Stimulated activated CD8-positive, alpha-beta memory T cell treated with anti-CD3 and anti-CD28 coated beads, Interleukin-15, amount 100 ng/mL, for 1 hour (primary cell): Measurements from ENCODE around the gene KDM4F.

Source experiments
- DNase-seq: peaks from one replicate; pipeline ENCODE4 v3.0.0-alpha.2; 2020; ENCODE audit warnings: low read depth

KDM4F gene

DNA sequence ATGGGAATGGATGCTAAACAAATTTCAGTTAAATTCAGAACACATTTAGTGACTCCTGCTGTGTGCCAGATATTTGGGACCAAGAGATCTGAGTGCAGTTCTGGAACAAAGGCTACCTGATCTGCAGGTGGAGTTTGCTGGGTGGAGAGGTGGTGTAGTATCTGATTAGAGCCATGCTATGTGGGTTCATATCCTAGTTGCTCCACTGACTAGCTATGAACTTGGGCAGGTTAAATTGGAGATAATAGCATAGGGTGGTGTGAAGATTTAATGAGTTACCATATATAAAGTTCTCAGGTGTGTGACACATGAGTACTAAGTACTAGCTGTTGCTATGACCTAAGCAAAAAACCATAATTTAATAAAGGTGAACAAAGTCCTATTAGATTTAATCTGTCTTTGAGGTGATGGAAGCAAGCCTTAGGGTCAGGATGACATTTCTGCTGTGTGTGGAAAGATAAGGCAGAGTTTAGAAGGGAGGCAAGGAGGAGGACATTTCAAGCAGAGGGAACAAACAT is 42.5 kb downstream of the KDM4F start:
- DNase-seq, result no peak

DNA sequence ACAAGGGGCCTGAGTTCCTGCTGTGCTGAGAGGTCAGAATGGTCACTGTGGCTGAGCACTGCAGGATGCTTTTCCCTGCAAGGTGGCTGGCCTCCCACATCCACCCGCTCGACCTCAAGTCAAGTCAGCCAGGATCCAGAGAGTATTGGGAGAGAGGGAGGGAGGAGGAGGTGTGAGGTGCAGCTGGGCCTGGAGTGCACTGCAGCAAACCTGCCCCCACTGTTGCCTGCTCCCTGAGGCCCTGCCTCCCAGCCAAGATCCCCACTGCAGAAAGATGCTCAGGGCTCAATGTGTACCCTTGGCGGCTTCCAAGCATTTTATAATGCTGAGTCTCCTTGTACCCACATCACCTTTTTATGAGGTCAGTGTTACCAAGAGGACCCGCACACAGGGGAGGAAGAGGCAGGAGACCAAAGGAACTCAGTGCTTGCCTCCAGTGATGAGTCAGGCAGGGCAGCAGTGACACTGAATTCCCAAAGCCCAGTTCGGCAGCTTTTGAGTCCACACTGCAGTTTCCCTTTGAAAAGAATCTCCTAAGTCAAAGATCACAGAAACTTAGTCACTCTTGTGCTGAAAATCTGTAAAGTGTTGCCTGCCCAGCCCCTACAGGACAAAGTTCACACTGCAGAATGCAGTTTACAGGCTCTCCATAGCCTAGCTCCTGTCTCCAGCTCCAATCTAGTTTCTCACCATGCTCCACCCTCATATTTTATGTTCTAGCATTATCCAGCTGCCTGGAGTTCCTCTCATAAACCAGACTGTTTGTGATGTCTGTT is 43.5 kb downstream of the KDM4F start:
- no peak for DNase-seq

DNA sequence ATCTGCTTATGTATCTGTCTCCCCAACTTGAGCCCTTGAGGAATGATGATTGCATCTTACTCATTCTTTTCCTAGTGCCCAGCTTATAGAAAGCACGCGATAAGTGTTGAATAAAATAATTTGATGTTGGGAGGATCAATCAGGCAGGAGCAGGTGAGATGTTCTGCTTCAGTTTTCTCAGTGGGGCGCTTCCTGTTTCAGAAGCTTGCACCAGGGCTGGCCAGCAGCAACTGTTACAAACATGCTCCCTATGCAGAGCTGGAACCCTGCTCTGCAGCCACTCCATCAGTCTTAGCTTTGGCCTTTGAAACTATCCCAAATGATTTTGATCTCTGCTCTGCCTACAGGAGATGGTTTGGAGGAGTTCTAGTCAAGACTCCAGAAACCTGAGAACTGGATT is 44.3 kb downstream of the KDM4F start:
- no peak for DNase-seq

DNA sequence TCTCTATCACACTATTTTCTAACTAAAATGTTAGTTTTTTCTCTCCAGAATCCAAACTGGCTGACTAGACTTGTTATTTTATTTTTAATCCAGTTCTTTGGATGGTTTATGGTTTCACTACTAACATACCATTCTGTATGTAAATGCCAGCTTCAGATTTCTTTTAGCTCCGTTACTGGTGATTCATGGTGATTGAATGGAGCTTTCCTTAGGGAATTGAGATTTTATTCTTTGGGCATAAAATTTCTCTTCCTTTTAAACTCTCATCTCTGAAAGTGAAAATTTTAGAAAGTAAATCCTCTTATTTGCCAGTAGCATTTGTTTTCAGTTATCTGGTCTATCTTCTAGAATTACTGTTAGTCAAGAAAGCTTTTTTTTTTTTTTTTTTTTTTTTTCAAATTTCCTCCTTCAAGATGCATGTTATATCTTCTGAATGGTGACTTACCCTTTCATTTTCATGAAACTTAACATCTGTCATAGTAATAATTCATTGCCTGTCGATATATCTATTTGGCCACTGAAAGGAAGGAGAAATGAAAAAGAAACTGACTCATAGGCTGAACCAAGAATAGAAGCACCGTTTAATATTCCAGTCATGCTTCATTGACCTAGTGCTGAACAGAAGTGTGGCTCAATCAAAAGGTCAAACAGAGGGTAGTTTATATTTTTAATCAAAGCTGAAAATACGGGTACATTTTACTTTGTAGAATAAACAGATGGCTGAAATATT is 46.8 kb downstream of the KDM4F start:
- DNase-seq, result no peak

DNA sequence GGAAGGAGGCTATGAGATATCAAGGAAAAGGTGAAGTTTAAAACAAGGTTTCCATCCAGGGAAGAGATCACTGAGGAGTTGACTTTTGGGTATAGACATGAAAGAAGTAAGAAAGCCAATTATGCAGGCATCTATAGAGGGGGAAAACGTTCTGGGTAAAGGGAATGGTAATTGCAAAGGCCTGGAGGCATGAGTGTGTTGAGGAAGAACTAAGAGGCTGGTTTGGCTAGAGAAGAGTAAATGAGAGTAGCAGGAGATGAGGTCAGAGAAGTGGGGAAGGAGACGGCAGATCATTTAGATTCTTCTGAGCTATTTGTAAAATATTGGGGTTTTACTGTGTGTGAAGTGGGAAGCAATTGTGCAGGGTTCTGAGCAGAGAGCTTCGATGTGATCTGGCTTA is 48.0 kb downstream of the KDM4F start:
- DNase-seq, result no peak

DNA sequence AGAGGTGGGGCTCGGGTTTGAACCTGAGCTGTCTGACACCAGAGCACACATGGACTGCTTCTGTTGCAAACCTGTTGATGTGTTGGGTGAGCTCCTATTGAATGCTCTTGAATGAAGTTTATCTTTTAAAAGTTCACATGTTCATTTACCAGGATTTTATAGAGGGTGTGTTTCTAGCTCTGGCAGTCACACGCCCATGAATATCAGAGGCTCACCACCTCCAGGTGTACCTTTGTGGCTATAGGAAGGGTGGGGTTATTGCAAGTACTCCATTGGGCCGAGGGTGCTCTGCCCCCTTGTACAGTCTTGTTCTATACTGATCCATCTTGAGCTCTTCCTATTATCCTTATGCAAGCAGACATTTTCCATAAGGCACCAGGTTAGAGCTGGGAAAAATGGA is 49.6 kb downstream of the KDM4F start:
- DNase-seq, result no peak

DNA sequence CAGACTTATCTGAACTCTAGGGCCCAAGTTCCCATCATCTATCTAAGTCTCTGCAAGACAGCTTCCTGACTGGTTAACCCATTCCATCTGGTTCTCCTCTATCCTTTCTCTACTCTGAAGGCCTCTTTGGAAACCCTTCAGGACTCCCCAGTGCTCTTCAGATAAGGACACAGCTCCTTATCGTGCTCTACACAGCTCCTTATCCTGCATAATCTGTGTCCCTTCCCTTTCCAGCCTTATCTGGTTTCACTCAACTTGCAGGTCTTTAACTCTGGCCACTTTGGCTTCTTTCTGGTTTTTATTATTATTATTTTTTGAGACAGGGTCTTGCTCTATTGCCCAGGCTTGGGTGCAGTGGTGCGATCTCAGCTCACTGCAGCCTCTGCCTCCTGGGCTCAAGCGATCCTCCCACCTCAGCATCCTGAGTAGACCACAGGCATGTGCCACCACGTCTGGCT is 51.0 kb downstream of the KDM4F start:
- DNase-seq, result no peak
